SK-N-SH treated with all-trans-retinoic acid at 6 μM for 48 hours (cell line): ENCODE results near the gene GRID1.

Source experiments
- BACH2 ChIP-seq: fragments of 250-450 bp; sonication (Bioruptor Pico); IDR thresholded peaks from 2 replicates; pipeline ENCODE4 v1.9.0; 2021; ENCODE audit warnings: mild to moderate bottlenecking, borderline replicate concordance
- CREB5 ChIP-seq: fragments of 250-450 bp; sonication (Bioruptor Pico); IDR thresholded peaks from 2 replicates; pipeline ENCODE4 v1.5.1; 2020; ENCODE audit warnings: low read depth, mild to moderate bottlenecking, moderate library complexity
- CSDC2 ChIP-seq: fragments of 250-450 bp; sonication (Bioruptor Pico); IDR thresholded peaks from 2 replicates; pipeline ENCODE4 v1.5.0; 2020; ENCODE audit warnings: mild to moderate bottlenecking, moderate library complexity
- OSR1 ChIP-seq: fragments of 250-450 bp; sonication (Bioruptor Pico); IDR thresholded peaks from 2 replicates; pipeline ENCODE4 v1.8.0; 2022; ENCODE audit warnings: moderate library complexity, mild to moderate bottlenecking, inconsistent platforms
- PPARA ChIP-seq: fragments of 250-450 bp; sonication (Bioruptor Pico); IDR thresholded peaks from 2 replicates; pipeline ENCODE4 v1.5.0; 2020; ENCODE audit warnings: mild to moderate bottlenecking, borderline replicate concordance
- SNAI2 ChIP-seq: fragments of 250-450 bp; sonication (Bioruptor Pico); IDR thresholded peaks from 2 replicates; pipeline ENCODE4 v1.5.0; 2020; ENCODE audit warnings: mild to moderate bottlenecking, moderate library complexity
- TOX ChIP-seq: fragments of 250-450 bp; sonication (Bioruptor Pico); IDR thresholded peaks from 2 replicates; pipeline ENCODE4 v1.8.0; 2021; ENCODE audit warnings: mild to moderate bottlenecking, moderate library complexity, borderline replicate concordance
- ZNF70 ChIP-seq: fragments of 450-650 bp; formaldehyde crosslinking; IDR thresholded peaks from 2 replicates; pipeline ENCODE4 v1.5.0; 2020; ENCODE audit warnings: mild to moderate bottlenecking, moderate library complexity
- ZNF8 ChIP-seq: fragments of 450-650 bp; formaldehyde crosslinking; IDR thresholded peaks from 2 replicates; pipeline ENCODE4 v1.5.0; 2020; ENCODE audit warnings: mild to moderate bottlenecking, moderate library complexity
- TF ChIP-seq, protein P1 (sequence below): fragments of 250-450 bp; sonication (Bioruptor Pico); IDR thresholded peaks from 2 replicates; pipeline ENCODE4 v1.8.0; 2020; ENCODE audit warnings: mild to moderate bottlenecking, moderate library complexity, borderline replicate concordance

GRCh38 chr10:85604136-85604725 is 762.4 kb downstream of the GRID1 start:
- no peak for TF ChIP-seq CSDC2 (CRISPR knock-in tag)
- no peak for TF ChIP-seq ZNF70 (CRISPR knock-in tag)
- TF ChIP-seq, protein P1, sequence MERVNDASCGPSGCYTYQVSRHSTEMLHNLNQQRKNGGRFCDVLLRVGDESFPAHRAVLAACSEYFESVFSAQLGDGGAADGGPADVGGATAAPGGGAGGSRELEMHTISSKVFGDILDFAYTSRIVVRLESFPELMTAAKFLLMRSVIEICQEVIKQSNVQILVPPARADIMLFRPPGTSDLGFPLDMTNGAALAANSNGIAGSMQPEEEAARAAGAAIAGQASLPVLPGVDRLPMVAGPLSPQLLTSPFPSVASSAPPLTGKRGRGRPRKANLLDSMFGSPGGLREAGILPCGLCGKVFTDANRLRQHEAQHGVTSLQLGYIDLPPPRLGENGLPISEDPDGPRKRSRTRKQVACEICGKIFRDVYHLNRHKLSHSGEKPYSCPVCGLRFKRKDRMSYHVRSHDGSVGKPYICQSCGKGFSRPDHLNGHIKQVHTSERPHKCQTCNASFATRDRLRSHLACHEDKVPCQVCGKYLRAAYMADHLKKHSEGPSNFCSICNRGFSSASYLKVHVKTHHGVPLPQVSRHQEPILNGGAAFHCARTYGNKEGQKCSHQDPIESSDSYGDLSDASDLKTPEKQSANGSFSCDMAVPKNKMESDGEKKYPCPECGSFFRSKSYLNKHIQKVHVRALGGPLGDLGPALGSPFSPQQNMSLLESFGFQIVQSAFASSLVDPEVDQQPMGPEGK = no peak
- TF ChIP-seq BACH2 (CRISPR knock-in tag) = no peak
- no peak for TF ChIP-seq ZNF8 (CRISPR knock-in tag)
- no peak for TF ChIP-seq TOX (CRISPR knock-in tag)
- TF ChIP-seq CREB5 (CRISPR knock-in tag) = no peak
- no peak for TF ChIP-seq SNAI2 (CRISPR knock-in tag)
- TF ChIP-seq PPARA = no peak
- no peak for TF ChIP-seq OSR1 (CRISPR knock-in tag)
